Daoy (cell line): Measurements from ENCODE around the gene IL5. TPM values are rescaled to one million over a fixed set of nuclear protein-coding genes. Genes with fewer than 3 reads are reported as not detected.
"Not testable (repeated sequence)": the region's sequence is repeated elsewhere in the genome, so short reads cannot be mapped to it uniquely, and the experiment has no call there.

Experiments
- DNase-seq: peaks from one replicate; pipeline ENCODE4 v3.0.0-alpha.2; 2015; ENCODE audit warnings: low read depth
- total RNA-seq: library from RNA; depleted of rRNA; stranded (reverse); fragments of >200 nt; shearing (Covaris generic); gene quantifications from 2 replicates; pipeline ENCODE4 v1.2.3, GENCODE V29; 2014; rRNA removed

Gene IL5
- total RNA-seq = not detected in 2 replicates

DNA sequence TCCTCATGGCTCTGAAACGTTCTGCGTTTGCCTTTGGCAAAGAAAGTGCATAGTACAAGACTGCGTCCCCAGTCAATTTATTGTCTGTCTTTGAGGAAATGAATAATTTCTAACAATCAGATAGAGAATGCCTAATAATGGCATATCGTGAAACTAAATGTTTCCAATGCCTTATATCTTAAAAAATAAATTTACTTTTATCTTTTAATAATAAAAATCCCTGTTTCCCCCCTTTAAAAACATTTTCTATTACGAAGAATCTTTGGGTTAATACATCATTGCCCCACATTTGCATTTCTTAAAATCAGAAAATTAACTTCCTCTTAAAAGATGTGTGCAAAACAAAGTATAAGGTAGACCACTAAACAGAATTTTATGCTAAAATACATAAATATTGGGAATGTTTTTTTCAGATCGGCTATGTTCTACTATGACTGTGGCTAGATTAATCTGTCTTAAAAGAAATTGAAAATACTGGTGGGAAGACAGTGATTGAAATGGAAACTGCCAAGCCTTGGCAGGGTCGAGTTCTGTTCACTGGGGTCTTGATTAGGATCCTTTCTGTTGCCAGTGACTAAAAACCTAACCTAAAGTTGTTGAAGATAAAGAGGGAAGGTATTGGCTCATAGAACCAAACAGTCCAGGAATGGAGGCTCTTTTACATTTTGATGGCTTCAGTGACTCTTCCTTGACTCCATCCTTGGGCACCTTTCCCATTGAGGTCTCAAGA lies at the start of gene IL5:
TSS of gene IL5 (minus strand) at position 51 of the 730 bp plus-strand sequence. CDS start at position 7, 44 bp downstream.
- no peak for DNase-seq

DNA sequence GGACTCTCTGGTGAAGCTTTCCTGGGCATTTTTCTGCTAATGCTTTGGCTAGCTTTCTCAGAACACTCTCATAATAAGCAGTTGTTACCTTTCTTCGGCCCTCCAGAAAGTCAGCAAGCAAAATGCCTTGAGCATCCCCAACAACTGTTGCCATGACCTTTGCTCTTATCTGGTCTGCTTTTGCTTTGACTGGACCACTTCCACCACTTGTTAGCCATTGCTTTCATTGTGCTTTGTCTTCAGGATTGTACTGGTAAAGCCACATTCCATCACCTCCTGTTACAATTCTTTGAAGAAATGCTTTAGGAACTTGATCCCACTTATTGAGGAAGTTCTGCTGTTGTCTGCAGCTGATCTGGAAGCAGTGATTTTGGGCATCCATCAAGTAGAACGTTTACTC lies 49.2 kb upstream of the IL5 start:
- DNase-seq = no peak

GRCh38 chr5:132591145-132591544 lies 47.8 kb upstream of the IL5 start:
- no peak for DNase-seq

DNA sequence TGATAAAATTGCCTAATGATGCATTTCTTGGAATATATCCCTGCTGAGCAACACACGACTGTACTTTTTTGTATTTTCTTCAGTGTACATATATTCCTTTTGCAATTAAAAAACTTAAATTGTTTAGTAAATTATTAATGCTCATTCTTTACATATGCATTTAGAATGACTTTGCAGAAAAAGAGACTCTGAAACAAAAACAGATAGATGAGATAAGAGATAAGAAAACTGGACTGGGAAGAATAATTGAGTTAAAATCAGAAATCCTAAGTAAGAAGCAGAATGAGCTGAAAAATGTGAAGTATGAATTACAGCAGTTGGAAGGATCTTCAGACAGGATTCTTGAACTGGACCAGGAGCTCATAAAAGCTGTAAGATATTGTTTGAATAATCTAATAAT lies 46.1 kb upstream of the IL5 start:
- no peak for DNase-seq

DNA sequence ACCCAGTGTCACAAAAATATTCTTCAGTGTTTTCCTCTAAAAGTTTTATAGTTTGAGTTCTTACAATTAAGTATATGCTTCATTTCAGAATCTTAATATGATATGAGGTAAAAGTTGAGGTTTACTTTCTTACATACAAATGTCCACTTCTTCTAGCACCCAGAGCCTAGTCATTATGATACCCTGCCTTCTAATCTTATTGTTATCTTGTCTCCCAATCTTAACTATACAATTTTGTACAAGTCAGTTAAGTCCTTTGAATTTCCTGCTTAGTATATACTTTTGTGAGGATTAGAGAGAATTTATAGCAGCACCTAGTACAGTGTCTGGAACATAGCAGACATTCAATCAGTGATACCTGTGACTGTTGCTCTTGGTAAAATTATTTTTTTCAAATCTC lies 42.7 kb upstream of the IL5 start:
- no peak for DNase-seq

DNA sequence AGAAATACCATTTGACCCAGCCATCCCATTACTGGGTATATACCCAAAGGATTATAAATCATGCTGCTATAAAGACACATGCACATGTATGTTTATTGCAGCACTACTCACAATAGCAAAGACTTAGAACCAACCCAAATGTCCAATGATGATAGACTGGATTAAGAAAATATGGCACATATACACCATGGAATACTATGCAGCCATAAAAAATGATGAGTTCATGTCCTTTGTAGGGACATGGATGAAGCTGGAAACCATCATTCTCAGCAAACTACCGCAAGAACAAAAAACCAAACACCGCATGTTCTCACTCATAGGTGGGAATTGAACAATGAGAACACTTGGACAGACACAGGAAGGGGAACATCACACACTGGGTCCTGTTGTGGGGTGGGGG lies 41.2 kb upstream of the IL5 start:
- not testable (repeated sequence) for DNase-seq

- no peak for DNase-seq
These were observed 32.8 kb upstream of the IL5 start for GRCh38 chr5:132576123-132576522.

- DNase-seq = no peak
These were observed 23.3 kb upstream of the IL5 start for GRCh38 chr5:132566657-132567056.

- DNase-seq = not testable (repeated sequence)
These were observed 21.2 kb upstream of the IL5 start for GRCh38 chr5:132564555-132564954.

GRCh38 chr5:132561601-132562000 lies 18.3 kb upstream of the IL5 start:
- no peak for DNase-seq

DNA sequence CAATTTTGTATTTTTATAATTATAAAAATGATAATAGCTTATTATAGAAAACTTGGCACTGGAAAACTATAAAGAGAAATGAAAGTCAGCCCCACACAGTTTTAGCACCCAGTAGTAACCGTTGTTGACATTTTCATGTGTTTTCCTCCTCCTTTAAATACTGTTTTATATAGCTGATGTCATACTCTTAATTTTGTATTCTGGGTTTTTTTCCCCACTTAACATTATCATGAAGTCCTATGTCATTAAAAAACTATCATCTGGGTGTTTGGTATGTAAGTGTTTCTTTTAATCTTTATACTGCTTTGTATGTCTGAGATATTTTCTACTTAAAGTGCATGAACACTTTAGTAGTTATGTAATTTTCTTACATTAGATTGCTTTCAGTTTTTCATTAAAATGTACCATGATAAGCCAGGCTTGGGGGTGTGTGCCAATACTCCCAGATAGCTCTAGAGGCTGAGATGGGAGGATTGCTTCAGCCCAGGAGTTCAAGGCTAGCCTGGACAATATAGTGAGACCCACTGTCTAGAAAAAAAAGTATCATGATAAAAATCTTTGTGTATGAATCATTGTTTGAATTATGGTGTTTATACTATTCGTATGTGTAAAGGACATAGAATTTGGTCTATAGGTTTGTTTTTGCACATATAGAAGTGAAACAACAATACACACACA lies 16.2 kb upstream of the IL5 start:
- no peak for DNase-seq

GRCh38 chr5:132557478-132558172 lies 14.3 kb upstream of the IL5 start:
- DNase-seq = peak; percentile 52

GRCh38 chr5:132556763-132557477 lies 13.6 kb upstream of the IL5 start, which contains the start of gene RAD50:
Gene RAD50, plus strand, starts transcription at chr5:132556977. Its CDS starts 348 bp downstream, at chr5:132557325.
- peak; percentile 94 for DNase-seq

- DNase-seq = no peak
These were observed 12.9 kb upstream of the IL5 start for GRCh38 chr5:132556153-132556762.

- DNase-seq = no peak
These were observed 6.3 kb upstream of the IL5 start for GRCh38 chr5:132549576-132549975.

- not testable (repeated sequence) for DNase-seq
These were observed 5.5 kb upstream of the IL5 start for GRCh38 chr5:132548834-132549233.

- no peak for DNase-seq
These were observed 3.9 kb upstream of the IL5 start for GRCh38 chr5:132547269-132547668.

DNA sequence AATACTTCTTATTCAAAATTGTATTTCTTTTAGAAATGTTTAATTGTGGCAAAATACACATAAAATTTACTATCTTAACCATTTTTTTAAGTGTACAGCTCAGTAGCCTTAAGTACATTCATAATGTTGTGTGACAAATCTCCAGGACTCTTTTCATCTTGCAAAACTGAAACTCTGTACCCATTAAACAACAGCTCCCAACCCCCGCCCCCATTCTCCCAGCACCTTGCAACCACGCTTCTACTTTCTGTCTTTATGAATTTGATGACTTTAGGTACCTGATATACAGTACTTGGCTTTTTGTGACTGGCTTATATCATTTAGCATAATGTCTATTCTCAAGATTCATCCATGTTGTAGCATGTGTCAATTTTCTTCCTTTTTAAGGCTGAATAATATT lies 2.8 kb upstream of the IL5 start:
- no peak for DNase-seq

- DNase-seq = no peak
These were observed 2.6 kb downstream of the IL5 start for GRCh38 chr5:132540764-132541163.

DNA sequence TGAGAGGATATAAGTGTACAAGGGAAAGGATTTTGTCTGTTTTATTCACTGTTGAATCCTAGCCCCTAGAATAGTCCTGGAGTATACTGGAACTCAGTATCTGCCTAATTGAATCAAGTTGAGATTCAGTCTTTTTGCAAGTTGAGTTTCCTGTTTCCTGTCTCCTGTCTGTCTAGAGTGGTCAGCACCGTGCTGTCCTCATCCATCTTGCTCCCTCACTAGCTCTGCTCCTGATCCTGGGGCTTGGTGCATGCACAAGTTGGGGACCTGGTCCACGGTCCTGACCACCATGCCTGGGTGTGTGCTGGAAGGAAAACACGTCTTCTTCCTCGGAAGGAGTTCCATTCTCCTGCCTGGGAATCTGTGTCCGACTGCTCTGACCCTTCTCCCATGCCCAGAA lies 3.2 kb downstream of the IL5 start:
- no peak for DNase-seq

- DNase-seq = no peak
These were observed 3.6 kb downstream of the IL5 start for GRCh38 chr5:132539716-132540115.

- no peak for DNase-seq
These were observed 12.4 kb downstream of the IL5 start for GRCh38 chr5:132530946-132531345.
